ENCODE results near the gene TRIM29.

TRIM29 gene

GRCh38 chr11:120098503-120099020, 39.4 kb downstream of the TRIM29 start:
- Mint-ChIP-seq H3K4me3 (no peak overlapping the region), H3K36me3 (ENCODE audit: low read depth) (no peaks in the 10 kb centered on the region), H3K27me3 (ENCODE audit: low read depth) (peaks cover 44% of the 10 kb centered on the region), H3K27ac (peak overlapping the region in 1 of 3 experiments; percentile 37), H3K4me1 (peaks cover 16% of the 10 kb centered on the region), H3K9me3 (no peaks in the 10 kb centered on the region)
- TF ChIP-seq CTCF (IDR thresholded peaks at IDR 0.05; ENCODE audit: unreplicated experiment in 3 of 3): no peak

GRCh38 chr11:120097721-120098385, 40.1 kb downstream of the TRIM29 start:
- H3K9me3 Mint-ChIP-seq: no peaks in the 10 kb centered on the region
- H3K27me3 Mint-ChIP-seq (ENCODE audit: low read depth): peaks cover 37% of the 10 kb centered on the region
- peaks cover 20% of the 10 kb centered on the region for H3K4me1 Mint-ChIP-seq
- no peak overlapping the region for H3K4me3 Mint-ChIP-seq
- peak overlapping the region in 2 of 3 experiments; percentile 42 to 80 for H3K27ac Mint-ChIP-seq
- no peak for TF ChIP-seq CTCF (IDR thresholded peaks at IDR 0.05; ENCODE audit: unreplicated experiment in 3 of 3)
- no peaks in the 10 kb centered on the region for H3K36me3 Mint-ChIP-seq (ENCODE audit: low read depth)

GRCh38 chr11:120096369-120097191, 41.3 kb downstream of the TRIM29 start:
- TF ChIP-seq CTCF (IDR thresholded peaks at IDR 0.05; ENCODE audit: unreplicated experiment in 3 of 3): no peak
- no peaks in the 10 kb centered on the region for H3K9me3 Mint-ChIP-seq
- H3K27ac Mint-ChIP-seq: peak overlapping the region in 2 of 3 experiments; percentile 42 to 80
- peaks cover 28% of the 10 kb centered on the region for H3K4me1 Mint-ChIP-seq
- H3K4me3 Mint-ChIP-seq: peak overlapping the region in 2 of 3 experiments; percentile 11 to 38
- H3K27me3 Mint-ChIP-seq (ENCODE audit: low read depth): peaks cover 30% of the 10 kb centered on the region
- no peaks in the 10 kb centered on the region for H3K36me3 Mint-ChIP-seq (ENCODE audit: low read depth)

- Mint-ChIP-seq H3K4me3 (no peak overlapping the region), H3K27me3 (ENCODE audit: low read depth) (peaks cover 26% of the 10 kb centered on the region), H3K27ac (no peak overlapping the region), H3K4me1 (peaks cover 30% of the 10 kb centered on the region), H3K9me3 (no peaks in the 10 kb centered on the region), H3K36me3 (ENCODE audit: low read depth) (no peaks in the 10 kb centered on the region)
- no peak for TF ChIP-seq CTCF (IDR thresholded peaks at IDR 0.05; ENCODE audit: unreplicated experiment in 3 of 3)
Observed at GRCh38 chr11:120095516-120095915, 42.4 kb downstream of the TRIM29 start.

GRCh38 chr11:120091701-120092100, 46.2 kb downstream of the TRIM29 start:
- Mint-ChIP-seq H3K27ac (peak overlapping the region; percentile 0 to 66 (median 56)), H3K36me3 (ENCODE audit: low read depth) (no peaks in the 10 kb centered on the region), H3K4me1 (peaks cover 24% of the 10 kb centered on the region), H3K27me3 (ENCODE audit: low read depth) (peaks cover 10% of the 10 kb centered on the region), H3K4me3 (no peak overlapping the region), H3K9me3 (no peaks in the 10 kb centered on the region)
- no peak for TF ChIP-seq CTCF (IDR thresholded peaks at IDR 0.05; ENCODE audit: unreplicated experiment in 3 of 3)
